ENCODE results near the gene STK10.
"Not testable (repeated sequence)": the region's sequence is repeated elsewhere in the genome, so short reads cannot be mapped to it uniquely, and the experiment has no call there.

The STK10 gene

GRCh38 chr5:172188033-172188892 lies at the start of gene STK10:
TSS of gene STK10 (minus strand) at chr5:172188224. CDS start at chr5:172188042, 182 bp downstream.
- DNase-seq: peak; percentile 83

GRCh38 chr5:172235827-172236736 lies 48.1 kb upstream of the STK10 start:
- no peak for DNase-seq

- DNase-seq: no peak
These were observed 47.2 kb upstream of the STK10 start for GRCh38 chr5:172235132-172235780.

GRCh38 chr5:172234031-172234430 lies 46.0 kb upstream of the STK10 start:
- no peak for DNase-seq

- no peak for DNase-seq
These were observed 41.9 kb upstream of the STK10 start for GRCh38 chr5:172229904-172230303.

- DNase-seq: no peak
These were observed 37.0 kb upstream of the STK10 start for GRCh38 chr5:172224996-172225395.

GRCh38 chr5:172223901-172224873 lies 36.2 kb upstream of the STK10 start:
- DNase-seq: no peak

GRCh38 chr5:172219296-172219695 lies 31.3 kb upstream of the STK10 start:
- DNase-seq: no peak

DNA sequence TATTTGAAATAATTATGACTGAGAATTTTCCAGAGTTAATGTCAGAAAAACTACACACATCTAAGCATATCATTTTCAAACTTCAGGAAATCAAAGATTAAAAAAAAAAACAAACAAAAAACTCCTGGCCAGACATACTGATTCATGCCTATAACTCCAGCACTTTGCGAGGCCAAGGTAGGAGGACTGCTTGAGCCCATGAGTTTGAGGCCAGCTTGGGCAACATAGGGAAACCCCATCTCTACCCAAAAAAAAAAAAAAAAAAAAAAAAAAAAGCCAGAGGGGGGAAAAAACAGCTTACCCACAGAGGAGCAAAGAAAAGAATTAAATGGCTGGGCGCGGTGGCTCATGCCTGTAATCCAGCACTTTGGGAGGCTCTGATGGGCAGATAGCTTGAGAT lies 28.3 kb upstream of the STK10 start:
- DNase-seq: no peak

GRCh38 chr5:172213126-172213525 lies 25.1 kb upstream of the STK10 start:
- DNase-seq: no peak

DNA sequence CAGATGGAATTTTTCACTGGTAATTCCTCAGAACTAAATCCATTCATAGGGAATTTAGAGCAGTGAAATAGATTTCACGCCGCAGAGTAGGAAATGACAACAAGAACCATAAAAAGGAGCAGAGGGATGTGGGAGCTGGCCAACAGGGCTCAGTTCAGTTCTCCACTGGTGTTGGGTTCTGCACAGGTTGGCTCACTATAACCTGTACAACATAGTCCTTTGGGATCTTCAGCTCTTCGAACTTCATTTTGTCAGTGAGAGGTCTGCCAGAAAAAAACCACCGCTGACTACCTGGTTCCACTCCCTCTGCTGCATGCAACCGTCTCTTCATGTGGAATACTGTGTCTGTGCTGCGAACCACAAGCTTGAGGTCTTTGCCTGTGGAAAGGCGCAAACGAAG lies 23.7 kb upstream of the STK10 start:
- no peak for DNase-seq

GRCh38 chr5:172209714-172210113 lies 21.7 kb upstream of the STK10 start:
- DNase-seq: no peak

GRCh38 chr5:172207511-172207910 lies 19.5 kb upstream of the STK10 start:
- no peak for DNase-seq

- DNase-seq: not testable (repeated sequence)
These were observed 18.0 kb upstream of the STK10 start for GRCh38 chr5:172205984-172206383.

- DNase-seq: no peak
These were observed 12.5 kb upstream of the STK10 start for GRCh38 chr5:172200476-172200875.

DNA sequence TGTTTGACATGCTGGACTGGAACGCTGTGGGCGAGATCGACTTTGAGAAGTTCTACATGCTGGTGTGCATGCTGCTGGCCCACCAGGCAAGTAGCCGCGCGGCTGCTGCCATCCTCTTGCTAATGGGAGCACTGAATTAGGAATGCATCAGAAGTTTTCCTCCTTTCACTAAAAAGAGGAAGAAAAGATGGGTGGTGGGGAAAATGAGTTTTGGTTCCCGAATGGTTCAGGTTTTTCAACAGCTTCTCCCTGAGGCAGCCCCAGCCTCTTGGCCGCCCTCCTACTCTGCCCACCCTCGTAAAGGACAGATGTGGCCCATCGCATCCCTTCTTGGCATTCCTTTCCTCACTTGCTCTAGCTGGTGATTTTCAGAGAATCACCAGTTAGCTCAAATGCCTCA lies 11.4 kb upstream of the STK10 start:
- no peak for DNase-seq

DNA sequence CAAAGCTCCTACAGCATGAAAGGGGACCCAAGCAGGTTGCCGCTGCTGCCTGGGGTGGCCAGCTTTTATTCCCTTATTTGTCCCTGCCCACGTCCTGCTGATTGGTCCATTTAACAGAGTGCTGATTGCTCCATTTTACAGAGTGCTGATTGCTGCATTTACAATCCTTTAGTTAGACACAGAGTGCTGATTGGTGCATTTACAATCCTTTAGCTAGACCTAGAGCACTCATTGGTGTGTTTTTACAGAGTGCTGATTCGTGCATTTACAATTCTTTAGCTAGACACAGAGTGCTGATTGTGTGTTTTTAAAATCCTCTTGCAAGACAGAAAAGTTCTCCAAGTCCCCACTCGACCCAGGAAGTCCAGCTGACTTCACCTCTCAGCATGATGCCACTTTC lies 9.8 kb upstream of the STK10 start:
- DNase-seq: not testable (repeated sequence)

DNA sequence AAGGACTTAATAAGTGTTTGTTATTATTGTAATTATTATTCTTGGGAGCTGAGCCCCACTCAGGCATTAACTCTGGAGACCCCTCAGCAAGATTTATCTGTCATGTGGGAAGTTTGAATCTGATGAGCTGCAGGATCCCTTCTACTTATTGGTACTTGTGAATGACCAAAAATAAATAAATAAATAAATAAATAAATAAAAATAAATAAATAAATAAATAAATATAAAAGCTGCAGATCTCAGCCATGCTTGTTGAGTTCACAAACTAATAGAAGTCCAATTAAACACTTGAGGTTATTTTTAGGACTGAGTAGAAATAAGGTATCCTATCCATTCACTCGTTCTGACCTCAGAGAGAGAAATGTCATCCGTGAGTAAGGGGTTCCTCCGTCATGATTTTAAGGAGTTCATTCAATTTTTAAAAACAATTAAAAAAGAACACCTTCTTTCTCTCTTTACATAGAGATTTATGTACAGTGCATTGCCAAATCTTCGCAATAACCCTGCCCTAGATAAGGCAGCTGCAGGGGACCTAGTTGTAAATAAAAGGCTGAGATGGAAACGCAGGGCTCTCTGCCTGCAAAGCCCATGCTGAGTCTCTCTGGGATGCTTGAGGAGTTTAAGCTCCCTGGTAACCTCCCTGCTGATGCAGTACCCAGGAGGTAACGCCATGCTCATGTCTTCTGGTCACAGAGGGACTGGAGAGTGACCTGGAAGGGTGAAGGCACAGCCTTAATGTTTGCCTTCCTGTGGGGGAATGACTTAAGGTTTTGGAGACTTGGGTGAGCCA lies 7.2 kb upstream of the STK10 start:
- DNase-seq: no peak

GRCh38 chr5:172193872-172194271 lies 5.8 kb upstream of the STK10 start, which contains the start of gene EFCAB9:
TSS of gene EFCAB9 (plus strand) at chr5:172194172. CDS start at chr5:172194173, 1 bp downstream.
- DNase-seq: no peak

DNA sequence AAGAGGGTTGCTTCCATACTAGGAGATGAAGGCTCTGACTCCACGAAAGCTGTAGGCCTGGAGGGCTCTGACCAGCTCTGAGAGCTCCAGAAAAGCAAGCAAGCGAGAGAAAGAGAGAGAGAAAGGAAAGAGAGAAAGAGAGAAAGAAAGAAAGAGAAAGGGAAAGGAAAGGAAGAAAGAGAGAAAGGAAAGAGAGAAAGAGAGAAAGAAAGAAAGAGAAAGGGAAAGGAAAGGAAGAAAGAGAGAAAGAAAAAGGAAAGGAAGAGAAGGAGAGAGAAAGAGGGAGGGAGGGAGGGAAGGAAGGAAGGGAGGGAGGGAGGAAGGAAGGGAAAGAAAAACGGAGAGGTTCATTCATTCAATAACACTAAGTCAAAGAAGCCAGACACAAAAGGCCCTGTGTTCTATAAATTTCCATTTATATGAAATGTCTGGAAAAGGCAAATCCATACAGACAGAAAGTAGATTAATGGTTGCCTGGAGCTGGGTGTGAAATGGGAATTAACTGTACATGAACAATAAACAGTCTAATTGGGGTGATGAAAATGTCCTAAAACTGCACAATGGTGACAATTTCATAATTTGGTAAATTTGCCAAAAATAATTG lies 1.8 kb upstream of the STK10 start:
- no peak for DNase-seq

Data from activated CD4-positive, alpha-beta T cell treated with anti-CD3 and anti-CD28 coated beads for 1 hour (primary cell).